GM18499 (cell line): ENCODE results near the gene DENND5A.
"Not testable (repeated sequence)": the region's sequence is repeated elsewhere in the genome, so short reads cannot be mapped to it uniquely, and the experiment has no call there.

Source experiments
- ATAC-seq: cut with Tn5 transposase; IDR thresholded peaks from one replicate; pipeline ENCODE4 v1.9.1; 2021; ENCODE audit warnings: moderate number of reproducible peaks; ENCODE audit not compliant: insufficient read depth, unreplicated experiment

Gene DENND5A

DNA sequence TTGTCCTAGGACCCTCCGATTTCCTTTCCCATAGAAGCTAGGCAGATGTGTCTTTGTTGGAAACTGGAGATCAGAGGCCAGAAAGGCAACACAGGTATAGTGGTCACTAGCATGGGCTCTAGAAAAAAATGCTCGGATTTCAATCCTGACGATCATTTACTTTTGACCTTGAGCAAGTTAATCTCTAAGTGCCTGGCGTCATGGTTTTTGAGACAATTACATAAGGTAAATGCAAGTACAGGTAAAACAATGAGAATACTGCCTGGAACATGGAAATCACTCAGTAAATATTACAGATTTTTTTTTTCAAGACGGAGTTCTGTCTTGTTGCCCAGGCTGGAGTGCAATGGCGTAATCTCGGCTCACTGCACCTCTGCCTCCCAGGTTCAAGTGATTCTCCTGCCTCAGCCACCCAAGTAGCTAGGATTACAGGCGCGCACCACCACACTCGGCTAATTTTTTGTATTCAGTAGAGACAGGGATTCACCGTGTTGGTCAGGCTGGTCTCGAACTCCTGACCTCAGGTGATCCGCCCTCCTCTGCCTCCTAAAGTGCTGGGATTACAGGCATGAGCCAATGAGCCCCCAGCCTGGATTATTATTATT, 1.1 kb upstream of the DENND5A start:
- no peak for ATAC-seq

- peak; percentile 4 for ATAC-seq
These were observed 587 bp downstream of the DENND5A start for GRCh38 chr11:9264316-9265210.

DNA sequence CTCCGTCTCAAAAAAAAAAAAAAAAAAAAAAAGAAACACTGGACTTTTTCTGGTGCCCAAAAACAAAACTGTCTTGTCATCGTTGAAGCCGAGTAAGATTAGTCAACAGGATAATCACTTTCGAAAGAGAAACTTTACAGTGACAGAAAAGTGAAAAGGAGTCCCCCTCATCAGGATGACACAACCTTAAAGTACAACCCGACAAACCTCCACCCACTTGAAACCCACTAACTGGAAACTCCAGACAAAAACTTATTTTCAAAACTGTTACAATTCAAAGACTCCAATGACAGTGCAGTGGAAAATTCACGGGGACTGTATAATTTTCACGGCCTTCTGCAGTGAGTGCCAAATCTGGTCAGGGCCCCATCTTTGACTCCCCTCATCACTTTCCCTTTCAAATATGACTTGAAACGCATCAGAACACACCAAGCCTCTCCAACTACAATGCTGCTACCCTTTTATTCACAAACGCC, 1.3 kb downstream of the DENND5A start:
- ATAC-seq = peak; percentile 80

- ATAC-seq = peak; percentile 34
These were observed 4.4 kb downstream of the DENND5A start for GRCh38 chr11:9260838-9261146.

- no peak for ATAC-seq
These were observed 4.9 kb downstream of the DENND5A start for GRCh38 chr11:9259981-9260837.

GRCh38 chr11:9258279-9258678, 6.9 kb downstream of the DENND5A start:
- not testable (repeated sequence) for ATAC-seq

DNA sequence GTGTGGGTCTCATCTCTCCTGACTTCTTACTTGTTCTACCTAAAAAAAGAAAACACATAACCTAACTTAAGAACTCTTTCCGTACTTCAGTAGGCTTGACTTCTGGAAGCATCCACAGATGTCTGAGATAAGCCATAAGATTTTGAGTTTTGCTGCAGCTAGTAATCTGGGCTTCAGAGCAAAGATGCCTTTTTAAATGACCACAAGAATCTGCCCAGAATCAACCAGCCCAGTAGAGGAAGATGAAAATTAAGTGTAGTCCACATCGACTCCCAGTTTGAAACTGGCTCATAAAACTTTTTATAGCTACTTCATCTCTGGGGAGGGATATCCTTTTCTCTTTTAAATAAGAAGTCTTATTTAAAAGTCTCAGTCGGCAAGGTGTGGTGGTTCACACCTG, 10.7 kb downstream of the DENND5A start:
- ATAC-seq = no peak

DNA sequence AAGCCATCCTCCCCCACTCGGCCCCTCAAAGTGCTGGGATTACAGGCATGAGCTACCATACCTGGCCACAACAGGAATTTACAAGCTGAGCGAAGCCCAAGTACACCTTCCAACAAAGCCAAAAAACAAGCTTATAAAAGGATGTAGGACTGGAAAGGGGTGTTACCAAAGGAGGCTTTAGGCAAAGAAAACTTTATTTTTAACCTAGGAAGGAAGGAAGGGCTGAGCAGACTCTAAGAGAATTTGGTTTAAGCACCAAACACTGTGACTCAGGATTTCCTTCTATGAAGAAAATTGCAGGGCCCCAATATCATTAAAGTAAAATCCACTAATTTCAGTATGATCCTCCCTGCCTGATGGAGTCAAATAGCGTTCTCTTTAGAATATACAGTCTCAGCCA, 12.1 kb downstream of the DENND5A start:
- no peak for ATAC-seq

DNA sequence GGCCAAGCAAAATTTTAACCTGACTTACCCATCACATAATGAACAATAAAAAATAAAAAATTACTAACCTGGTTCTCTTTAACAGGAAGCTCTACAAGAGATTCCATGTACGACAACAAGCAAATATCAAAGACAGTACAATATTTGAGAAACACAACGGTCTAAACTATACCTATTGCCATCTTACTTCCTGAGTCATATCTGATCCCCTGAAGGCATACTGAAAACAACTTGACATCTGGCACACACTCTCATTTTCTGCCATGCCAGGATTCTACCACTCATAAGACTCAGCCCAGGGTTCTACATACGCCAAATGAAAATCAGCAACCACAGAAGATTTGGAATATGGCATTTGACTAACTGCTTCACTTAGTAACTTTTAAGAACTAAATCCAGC, 13.8 kb downstream of the DENND5A start:
- ATAC-seq = no peak

DNA sequence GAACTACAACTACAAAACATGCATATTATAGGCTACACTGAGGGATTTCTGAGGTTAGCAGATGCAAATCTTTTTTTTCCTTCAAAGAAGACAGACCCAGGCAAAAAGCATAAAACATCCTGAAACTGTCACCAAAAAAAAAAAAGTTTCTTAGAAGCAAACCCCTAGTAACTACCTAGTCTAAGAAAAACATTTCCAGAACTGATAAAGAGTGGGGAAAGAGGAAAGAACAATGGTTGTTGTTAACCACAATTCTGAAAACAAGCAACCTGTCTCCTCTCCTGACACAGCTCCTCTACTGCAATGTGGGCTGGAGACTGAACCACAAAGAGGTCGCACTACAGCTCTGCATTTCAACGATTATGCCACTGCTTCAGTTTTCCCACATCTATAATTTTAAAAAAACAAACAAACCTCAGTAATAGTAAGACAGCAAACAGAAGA, 15.0 kb downstream of the DENND5A start:
- peak; percentile 51 for ATAC-seq

DNA sequence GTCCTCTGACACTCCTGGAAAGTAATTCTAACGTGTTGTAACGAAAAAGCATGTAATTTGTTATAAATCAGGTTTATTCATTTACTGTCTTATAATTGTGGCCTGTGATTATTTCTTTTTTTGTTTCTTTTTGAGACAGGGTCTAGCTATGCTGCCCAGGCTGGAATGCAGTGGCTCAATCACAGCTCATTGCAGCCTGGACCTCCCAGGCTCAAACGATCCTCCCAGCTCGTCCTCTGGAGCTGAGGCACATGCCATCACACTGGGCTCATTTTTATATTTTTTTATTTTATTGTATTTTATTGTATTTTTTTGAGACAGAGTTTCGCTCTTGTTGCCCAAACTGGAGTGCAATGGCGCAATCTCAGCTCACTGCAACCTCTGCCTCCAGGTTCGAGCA, 15.9 kb downstream of the DENND5A start:
- ATAC-seq = no peak

DNA sequence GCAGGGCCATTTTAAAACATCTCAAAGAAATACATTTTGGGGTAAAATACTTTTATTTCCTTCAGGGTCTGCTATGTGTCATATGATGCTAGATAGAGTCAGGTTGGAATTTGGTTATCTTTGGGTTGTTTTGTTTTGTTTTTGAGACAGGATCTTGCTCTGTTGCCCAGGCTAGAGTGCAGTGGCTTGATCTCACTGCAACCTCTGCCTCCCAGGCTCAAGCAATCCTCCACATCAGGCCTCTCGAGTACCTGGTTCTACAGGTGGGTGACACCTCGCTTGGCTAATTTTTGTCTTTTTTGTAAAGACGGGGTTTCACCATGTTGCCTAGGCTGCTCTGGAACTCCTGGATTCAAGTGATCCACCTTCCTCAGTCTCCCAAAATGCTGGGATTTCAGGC, 17.3 kb downstream of the DENND5A start:
- no peak for ATAC-seq

DNA sequence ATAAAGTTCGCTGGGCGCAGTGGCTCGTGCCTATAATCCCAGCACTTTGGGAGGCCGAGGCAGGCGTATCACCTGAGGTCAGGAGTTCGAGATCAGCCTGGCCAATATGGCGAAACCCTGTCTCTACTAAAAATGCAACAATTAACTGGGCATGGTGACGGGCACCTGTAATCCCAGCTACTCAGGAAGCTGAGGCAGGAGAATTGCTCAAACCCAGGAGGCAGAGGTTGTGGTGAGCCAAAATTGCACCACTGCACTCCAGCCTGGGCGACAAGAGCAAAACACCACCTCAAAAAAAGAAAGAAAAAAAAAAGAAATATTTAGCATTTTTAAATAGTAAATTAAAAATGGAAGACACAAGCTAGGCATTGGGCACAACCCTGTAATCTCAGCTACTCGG, 28.9 kb downstream of the DENND5A start:
- not testable (repeated sequence) for ATAC-seq

- ATAC-seq = no peak
These were observed 32.7 kb downstream of the DENND5A start for GRCh38 chr11:9232482-9232881.

- no peak for ATAC-seq
These were observed 33.3 kb downstream of the DENND5A start for GRCh38 chr11:9231848-9232177.

DNA sequence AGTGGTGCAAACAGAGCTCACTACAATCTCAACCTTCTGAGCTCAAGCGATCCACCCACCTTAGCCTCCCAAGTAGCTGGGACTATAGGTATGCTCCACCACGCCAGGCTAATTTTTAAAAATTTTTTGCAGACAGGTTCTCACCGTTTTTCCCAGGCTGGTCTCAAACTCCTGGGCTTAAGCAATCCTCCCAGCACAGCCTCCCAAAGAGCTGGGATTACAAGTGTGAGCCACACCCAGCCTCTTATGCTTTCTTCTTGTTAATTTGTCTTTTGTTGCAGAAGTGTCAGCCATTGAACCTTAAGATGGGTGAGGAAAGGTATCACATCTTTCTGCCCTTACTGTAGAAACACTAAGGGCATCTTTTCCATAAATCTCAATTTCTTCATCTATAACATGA, 34.9 kb downstream of the DENND5A start:
- ATAC-seq = no peak

GRCh38 chr11:9228091-9228490, 37.1 kb downstream of the DENND5A start:
- ATAC-seq = no peak

- ATAC-seq = no peak
These were observed 39.3 kb downstream of the DENND5A start for GRCh38 chr11:9225748-9226298.

DNA sequence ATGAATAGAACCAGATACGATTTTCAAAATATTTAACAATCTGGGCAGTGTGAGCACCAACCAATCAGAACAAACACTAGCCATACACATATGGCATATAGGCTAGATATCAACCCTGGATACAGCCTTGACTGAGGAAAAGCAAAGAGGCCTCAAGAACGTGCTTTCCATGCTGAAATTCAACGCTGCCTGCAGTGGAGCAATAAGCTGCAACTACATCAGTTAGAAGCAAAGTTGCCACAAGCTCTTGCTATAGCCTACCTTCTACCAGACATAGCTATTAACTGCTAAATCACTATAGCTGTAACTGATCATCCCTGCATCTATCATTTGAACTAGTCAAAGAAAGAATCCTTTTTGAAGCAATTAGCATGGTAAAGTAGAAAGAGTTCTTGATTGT, 42.5 kb downstream of the DENND5A start:
- ATAC-seq = no peak

DNA sequence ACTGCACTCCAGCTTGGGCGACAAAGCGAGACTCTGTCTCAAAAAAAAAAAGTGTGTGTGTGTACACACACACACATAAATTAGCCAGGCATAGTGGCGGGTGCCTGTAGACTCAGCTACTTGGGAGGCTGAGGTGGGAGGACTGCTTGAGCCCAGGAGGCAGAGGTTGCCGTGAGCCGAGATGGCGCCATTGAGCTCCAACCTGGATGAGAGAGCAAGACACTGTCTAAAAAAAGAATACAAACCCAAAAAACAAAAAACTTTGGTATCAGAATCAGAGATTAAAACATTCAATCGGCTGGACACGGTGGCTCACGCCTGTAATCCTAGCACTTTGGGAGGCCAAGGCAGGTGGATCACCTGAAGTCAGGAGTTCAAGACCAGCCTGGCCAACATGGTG, 44.3 kb downstream of the DENND5A start:
- ATAC-seq = not testable (repeated sequence)

DNA sequence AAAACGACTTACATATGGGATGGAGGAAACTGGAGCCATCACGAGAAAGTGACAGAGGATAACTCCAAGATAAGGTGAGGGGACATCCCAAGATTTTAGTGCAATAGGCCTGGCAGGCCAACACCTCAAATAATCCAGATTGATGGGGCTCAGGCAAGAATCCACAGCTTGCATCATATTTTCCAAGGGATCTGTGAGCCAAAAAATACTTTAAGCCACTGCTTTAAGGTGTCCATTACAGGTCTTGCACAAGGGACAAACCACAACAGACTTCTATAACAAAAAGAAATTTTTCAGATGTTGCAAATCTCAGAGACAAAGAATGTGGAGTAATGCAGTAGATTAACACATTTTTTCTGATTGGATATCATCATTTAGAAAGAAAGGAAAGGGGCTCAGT, 45.6 kb downstream of the DENND5A start:
- ATAC-seq = no peak
